ENCODE measurements around the gene APOA4.

APOA4 gene

DNA sequence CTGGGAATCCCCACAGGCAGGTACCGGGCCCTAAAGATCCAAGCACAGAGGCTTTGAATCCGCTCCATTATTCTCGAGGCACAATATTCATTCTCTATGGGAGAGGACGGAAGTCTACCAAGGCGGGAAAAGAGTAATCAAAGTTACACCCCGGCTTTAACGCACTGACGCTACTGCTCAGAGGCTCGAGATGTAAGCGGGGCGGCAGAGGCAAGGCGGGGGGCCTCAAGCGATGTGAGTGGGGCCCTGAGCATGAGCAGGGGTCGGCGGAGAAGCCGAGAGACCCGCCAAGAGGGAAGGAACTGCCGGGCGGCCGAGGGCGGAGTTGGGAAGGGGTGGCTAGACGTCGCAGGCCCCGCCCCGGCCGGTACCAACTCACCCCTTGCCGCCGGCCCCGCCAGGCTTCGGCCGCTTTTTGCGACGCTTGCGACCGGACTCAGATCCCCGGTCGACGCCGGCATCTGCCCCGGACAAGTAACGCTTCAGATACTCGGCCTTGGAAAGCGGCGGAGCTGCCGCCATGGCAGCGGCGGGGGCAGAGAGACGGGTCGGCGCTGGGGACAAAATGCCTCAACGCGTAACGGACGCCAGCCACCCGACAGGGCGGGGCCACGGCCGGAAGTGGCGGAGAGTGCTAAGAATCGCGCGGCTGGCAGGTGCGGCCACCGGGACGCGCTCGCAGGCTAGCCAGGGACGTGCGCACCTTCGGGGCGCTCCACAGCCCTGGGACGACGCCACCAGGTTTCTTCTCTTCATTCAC lies 50.5 kb downstream of the APOA4 start, which contains the start of gene BUD13:
TSS of gene BUD13 (minus strand) at position 545 of the 760 bp plus-strand sequence. CDS start at position 522, 23 bp downstream.
- peak within 1 kb of the TSS; percentile 92 for H3K27ac ChIP-seq
- TF ChIP-seq, protein P1, sequence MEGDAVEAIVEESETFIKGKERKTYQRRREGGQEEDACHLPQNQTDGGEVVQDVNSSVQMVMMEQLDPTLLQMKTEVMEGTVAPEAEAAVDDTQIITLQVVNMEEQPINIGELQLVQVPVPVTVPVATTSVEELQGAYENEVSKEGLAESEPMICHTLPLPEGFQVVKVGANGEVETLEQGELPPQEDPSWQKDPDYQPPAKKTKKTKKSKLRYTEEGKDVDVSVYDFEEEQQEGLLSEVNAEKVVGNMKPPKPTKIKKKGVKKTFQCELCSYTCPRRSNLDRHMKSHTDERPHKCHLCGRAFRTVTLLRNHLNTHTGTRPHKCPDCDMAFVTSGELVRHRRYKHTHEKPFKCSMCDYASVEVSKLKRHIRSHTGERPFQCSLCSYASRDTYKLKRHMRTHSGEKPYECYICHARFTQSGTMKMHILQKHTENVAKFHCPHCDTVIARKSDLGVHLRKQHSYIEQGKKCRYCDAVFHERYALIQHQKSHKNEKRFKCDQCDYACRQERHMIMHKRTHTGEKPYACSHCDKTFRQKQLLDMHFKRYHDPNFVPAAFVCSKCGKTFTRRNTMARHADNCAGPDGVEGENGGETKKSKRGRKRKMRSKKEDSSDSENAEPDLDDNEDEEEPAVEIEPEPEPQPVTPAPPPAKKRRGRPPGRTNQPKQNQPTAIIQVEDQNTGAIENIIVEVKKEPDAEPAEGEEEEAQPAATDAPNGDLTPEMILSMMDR (conservative IDR thresholded peaks at IDR 0.05) = no peak; the same call in 1 of the 2 replicates

DNA sequence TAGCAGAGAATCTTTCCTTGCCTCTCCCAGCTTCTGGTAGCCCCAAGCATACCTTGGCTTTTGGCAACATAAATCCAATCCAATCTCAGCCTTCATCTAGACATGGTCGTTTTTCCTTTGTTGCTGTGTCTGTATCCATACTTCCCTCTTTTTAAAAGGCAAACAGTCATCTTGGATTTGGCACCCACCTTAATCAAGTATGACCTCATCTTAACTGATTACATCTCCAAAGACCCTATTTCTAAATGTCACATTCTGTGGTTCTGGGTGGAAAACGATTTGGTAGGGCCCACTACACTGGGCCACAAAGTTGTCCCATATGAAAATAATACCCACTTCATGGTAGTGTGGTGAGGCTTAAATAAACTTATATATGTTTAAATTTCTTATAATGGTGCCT lies 51.2 kb downstream of the APOA4 start:
- H3K27ac ChIP-seq = peak overlapping the region; percentile 92
- TF ChIP-seq, protein P1 (conservative IDR thresholded peaks at IDR 0.05) = no peak
